SKM-1 (cell line): ENCODE measurements around the gene FAM228A.

ENCODE experiments used
- DNase-seq: peaks from one replicate; lab custom pipeline; 2025; ENCODE audit not compliant: unreplicated experiment; lab: John Stamatoyannopoulos, UW

The FAM228A gene

GRCh38 chr2:24222946-24223345 is 48.1 kb downstream of the FAM228A start:
- no peak for DNase-seq

- no peak for DNase-seq
Measured at GRCh38 chr2:24225499-24226242, 50.8 kb downstream of the FAM228A start.

GRCh38 chr2:24228470-24228869 is 53.6 kb downstream of the FAM228A start:
- DNase-seq, result no peak

GRCh38 chr2:24231461-24231881 is 56.6 kb downstream of the FAM228A start:
- no peak for DNase-seq

GRCh38 chr2:24233321-24233720 is 58.5 kb downstream of the FAM228A start:
- DNase-seq, result no peak

GRCh38 chr2:24237313-24237712 is 62.5 kb downstream of the FAM228A start:
- no peak for DNase-seq

- DNase-seq, result no peak
Measured at GRCh38 chr2:24238158-24238557, 63.3 kb downstream of the FAM228A start.

- DNase-seq, result no peak
Measured at GRCh38 chr2:24239553-24239952, 64.7 kb downstream of the FAM228A start.
